HG02623 (cell line): ENCODE data around the gene CDO1.

Experiments
- ATAC-seq: cut with Tn5 transposase; IDR thresholded peaks from one replicate; pipeline ENCODE4 v1.9.1; 2021; ENCODE audit warnings: moderate library complexity; ENCODE audit not compliant: unreplicated experiment

The CDO1 gene

GRCh38 chr5:115816226-115817081 lies at the start of gene CDO1:
TSS of gene CDO1 (minus strand) at chr5:115816659. CDS start at chr5:115816397, 262 bp downstream.
- no peak for ATAC-seq

- ATAC-seq, result no peak
Observed at GRCh38 chr5:115859378-115859777, 42.9 kb upstream of the CDO1 start.

- ATAC-seq, result no peak
Observed at GRCh38 chr5:115858396-115858795, 41.9 kb upstream of the CDO1 start.

GRCh38 chr5:115857626-115858349 lies 41.3 kb upstream of the CDO1 start:
- ATAC-seq, result no peak

- ATAC-seq, result no peak
Observed at GRCh38 chr5:115857057-115857479, 40.6 kb upstream of the CDO1 start.

GRCh38 chr5:115855959-115856358 lies 39.5 kb upstream of the CDO1 start:
- no peak for ATAC-seq

GRCh38 chr5:115854139-115854538 lies 37.7 kb upstream of the CDO1 start:
- no peak for ATAC-seq

- no peak for ATAC-seq
Observed at GRCh38 chr5:115850744-115851416, 34.4 kb upstream of the CDO1 start.

GRCh38 chr5:115849258-115849798 lies 32.9 kb upstream of the CDO1 start:
- ATAC-seq, result no peak

GRCh38 chr5:115847290-115847689 lies 30.8 kb upstream of the CDO1 start:
- ATAC-seq, result no peak

- ATAC-seq, result no peak
Observed at GRCh38 chr5:115844321-115844817, 27.9 kb upstream of the CDO1 start.

GRCh38 chr5:115843444-115844130 lies 27.1 kb upstream of the CDO1 start:
- no peak for ATAC-seq

- ATAC-seq, result no peak
Observed at GRCh38 chr5:115842952-115843351, 26.5 kb upstream of the CDO1 start.

- ATAC-seq, result peak; percentile 28
Observed at GRCh38 chr5:115842089-115842935, 25.9 kb upstream of the CDO1 start.

GRCh38 chr5:115841382-115842088 lies 25.1 kb upstream of the CDO1 start, which contains the start of the genes AP3S1 and ATG12:
TSS of gene AP3S1 (plus strand) at chr5:115841935. CDS start at chr5:115842038, 103 bp downstream.
TSS of gene ATG12 (minus strand) at chr5:115841565. CDS start at chr5:115841552, 13 bp downstream.
- peak; percentile 79 for ATAC-seq

GRCh38 chr5:115840873-115841272 lies 24.4 kb upstream of the CDO1 start:
- no peak for ATAC-seq

GRCh38 chr5:115838885-115839518 lies 22.5 kb upstream of the CDO1 start:
- no peak for ATAC-seq

GRCh38 chr5:115835481-115835880 lies 19.0 kb upstream of the CDO1 start:
- ATAC-seq, result no peak
